Calu3 (cell line): ENCODE data around the gene MEIS3. TPM values are rescaled to one million over a fixed set of nuclear protein-coding genes. Genes with fewer than 3 reads are reported as not detected.

ENCODE experiments used
- BruUV-seq: library from RNA; stranded (reverse); fragments of 400-500 nt; replicated peaks from 2 replicates; lab custom pipeline; 2021; lab: Mats Ljungman, UMichigan
- CTCF ChIA-PET: fragments of 300-600 bp; sonication (Branson Sonifier 250); formaldehyde crosslinking; loops from one replicate; lab custom pipeline; 2022; ENCODE audit warnings: antibody characterized with exemption; lab: Charles Lee
- DNase-seq: peaks from one replicate; pipeline ENCODE4 v3.0.0; 2022
- H3K27ac Mint-ChIP-seq: one replicate; pipeline ENCODE4 v1.8.0; 2022; ENCODE audit warnings: mixed read lengths; ENCODE audit not compliant: unreplicated experiment
- H3K27me3 Mint-ChIP-seq: one replicate; pipeline ENCODE4 v1.8.0; 2022; ENCODE audit warnings: mixed read lengths; ENCODE audit not compliant: unreplicated experiment
- H3K36me3 Mint-ChIP-seq: one replicate; pipeline ENCODE4 v1.8.0; 2022; ENCODE audit warnings: mild to moderate bottlenecking, moderate library complexity, mixed read lengths; ENCODE audit not compliant: insufficient read depth, unreplicated experiment
- H3K4me1 Mint-ChIP-seq: one replicate; pipeline ENCODE4 v1.8.0; 2022; ENCODE audit warnings: mild to moderate bottlenecking, low read depth, mixed read lengths; ENCODE audit not compliant: unreplicated experiment
- H3K4me3 Mint-ChIP-seq: one replicate; pipeline ENCODE4 v1.8.0; 2022; ENCODE audit warnings: mild to moderate bottlenecking, low read depth, moderate library complexity, mixed read lengths; ENCODE audit not compliant: unreplicated experiment
- H3K9me3 Mint-ChIP-seq: one replicate; pipeline ENCODE4 v1.8.0; 2022; ENCODE audit warnings: low read depth, mixed read lengths; ENCODE audit not compliant: unreplicated experiment
- intact Hi-C: fragments of 100-400 bp; cut with micrococcal nuclease; formaldehyde crosslinking; loops from one replicate; pipeline ENCODE4 v1.10.0; 2022; ENCODE audit not compliant: unreplicated experiment
- total RNA-seq: library from RNA; stranded (reverse); gene quantifications from 2 replicates; pipeline ENCODE4 v1.2.3, GENCODE V29; 2022
- TF ChIP-seq, protein P1 (sequence below): fragments of 200-600 bp; IDR thresholded peaks from one replicate; pipeline ENCODE4 v1.8.0; 2022; ENCODE audit warnings: antibody characterized with exemption; ENCODE audit not compliant: unreplicated experiment

MEIS3 gene
- total RNA-seq, 1 experiment from 2014 or later: 0.87 TPM

- CTCF ChIA-PET: no interaction called here
- H3K9me3 Mint-ChIP-seq: no peaks in the 10 kb centered on the region
- H3K4me1 Mint-ChIP-seq: no peaks in the 10 kb centered on the region
- no peak overlapping the region for H3K4me3 Mint-ChIP-seq
- DNase-seq: no peak
- no peaks in the 10 kb centered on the region for H3K27me3 Mint-ChIP-seq
- H3K27ac Mint-ChIP-seq: peak overlapping the region; percentile 65
- intact Hi-C loops: no loop called here
- H3K36me3 Mint-ChIP-seq: peaks cover 70% of the 10 kb centered on the region
- TF ChIP-seq, protein P1, sequence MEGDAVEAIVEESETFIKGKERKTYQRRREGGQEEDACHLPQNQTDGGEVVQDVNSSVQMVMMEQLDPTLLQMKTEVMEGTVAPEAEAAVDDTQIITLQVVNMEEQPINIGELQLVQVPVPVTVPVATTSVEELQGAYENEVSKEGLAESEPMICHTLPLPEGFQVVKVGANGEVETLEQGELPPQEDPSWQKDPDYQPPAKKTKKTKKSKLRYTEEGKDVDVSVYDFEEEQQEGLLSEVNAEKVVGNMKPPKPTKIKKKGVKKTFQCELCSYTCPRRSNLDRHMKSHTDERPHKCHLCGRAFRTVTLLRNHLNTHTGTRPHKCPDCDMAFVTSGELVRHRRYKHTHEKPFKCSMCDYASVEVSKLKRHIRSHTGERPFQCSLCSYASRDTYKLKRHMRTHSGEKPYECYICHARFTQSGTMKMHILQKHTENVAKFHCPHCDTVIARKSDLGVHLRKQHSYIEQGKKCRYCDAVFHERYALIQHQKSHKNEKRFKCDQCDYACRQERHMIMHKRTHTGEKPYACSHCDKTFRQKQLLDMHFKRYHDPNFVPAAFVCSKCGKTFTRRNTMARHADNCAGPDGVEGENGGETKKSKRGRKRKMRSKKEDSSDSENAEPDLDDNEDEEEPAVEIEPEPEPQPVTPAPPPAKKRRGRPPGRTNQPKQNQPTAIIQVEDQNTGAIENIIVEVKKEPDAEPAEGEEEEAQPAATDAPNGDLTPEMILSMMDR: no peak
- no TSS peak for BruUV-seq
Measured at GRCh38 chr19:47375694-47376588, 43.4 kb downstream of the MEIS3 start.

GRCh38 chr19:47374876-47375693 lies 44.2 kb downstream of the MEIS3 start:
- H3K27ac Mint-ChIP-seq: no peak overlapping the region
- TF ChIP-seq, protein P1: no peak

GRCh38 chr19:47373246-47374240 lies 45.8 kb downstream of the MEIS3 start:
- DNase-seq: no peak
- Mint-ChIP-seq H3K36me3 (peaks cover 70% of the 10 kb centered on the region), H3K4me3 (no peak overlapping the region), H3K4me1 (no peaks in the 10 kb centered on the region), H3K27ac (no peak overlapping the region), H3K27me3 (no peaks in the 10 kb centered on the region), H3K9me3 (no peaks in the 10 kb centered on the region)
- no TSS peak for BruUV-seq
- intact Hi-C loops: no loop called here
- TF ChIP-seq, protein P1: no peak
- CTCF ChIA-PET: interaction anchor here (0.5 kb wide), 1 partner anchor 68 kb away, joined by 6 read pairs; no protein-coding TSS in a partner anchor

More at GRCh38 chr19:47374876-47375693, 44.2 kb downstream of the MEIS3 start:
- CTCF ChIA-PET: no interaction called here
- intact Hi-C loops: no loop called here
- no peaks in the 10 kb centered on the region for H3K27me3 Mint-ChIP-seq
- DNase-seq: no peak
- no TSS peak for BruUV-seq
- H3K4me1 Mint-ChIP-seq: no peaks in the 10 kb centered on the region
- H3K9me3 Mint-ChIP-seq: no peaks in the 10 kb centered on the region
- peaks cover 69% of the 10 kb centered on the region for H3K36me3 Mint-ChIP-seq
- no peak overlapping the region for H3K4me3 Mint-ChIP-seq
